Cardiac muscle cell (in vitro differentiated cells and primary cell): ENCODE data around the gene RREB1. TPM values are rescaled to one million over a fixed set of nuclear protein-coding genes. Genes with fewer than 3 reads are reported as not detected.

ENCODE experiments used
- DNase-seq, 2 donors: peaks; one replicate each; pipeline versions ENCODE4 v3.0.0 to v3.0.0-alpha.2; 2010 to 2017; ENCODE audit warnings: low read depth in 1 of 2, low spot score in 1 of 2
- H3K27ac ChIP-seq: fragments of 200-600 bp; sonication (generic); 2 replicates; pipeline ENCODE4 v1.5.1; 2016
- H3K27me3 ChIP-seq: fragments of 200-600 bp; sonication (generic); 2 replicates; pipeline ENCODE4 v1.6.0; 2016; ENCODE audit warnings: control low read depth
- H3K36me3 ChIP-seq: fragments of 200-600 bp; sonication (generic); 2 replicates; pipeline ENCODE4 v1.5.1; 2016; ENCODE audit warnings: control low read depth
- H3K4me1 ChIP-seq: fragments of 200-600 bp; sonication (generic); 2 replicates; pipeline ENCODE4 v1.8.1; 2017; ENCODE audit warnings: low read depth, mild to moderate bottlenecking, mixed run types
- H3K4me3 ChIP-seq: fragments of 200-600 bp; sonication (generic); 2 replicates; pipeline ENCODE4 v1.5.1; 2016; ENCODE audit warnings: mild to moderate bottlenecking
- H3K9me3 ChIP-seq: fragments of 200-600 bp; sonication (generic); 2 replicates; pipeline ENCODE4 v1.5.1; 2017; ENCODE audit warnings: low read depth, mild to moderate bottlenecking, control low read depth
- polyA plus RNA-seq: library from polyadenylated mRNA; unstranded; fragments of >200 nt; fragmentation: Nextera tagmentation; extraction: Ambion mirVana; gene quantifications from 2 replicates; pipeline ENCODE4 v1.2.1, GENCODE V29; 2016
- total RNA-seq: library from RNA; depleted of rRNA; stranded (reverse); fragments of >200 nt; gene quantifications from 2 replicates; pipeline ENCODE4 v1.2.3, GENCODE V29; 2016
- TF ChIP-seq, protein P1 (sequence below): IDR thresholded peaks from 2 replicates; pipeline ENCODE4 v1.5.1; 2012; ENCODE audit warnings: low read depth, mild to moderate bottlenecking, low read length

Gene RREB1
- total and polyA plus RNA-seq, 2 experiments from 2014 or later, result 15.4 to 55.3 TPM

DNA sequence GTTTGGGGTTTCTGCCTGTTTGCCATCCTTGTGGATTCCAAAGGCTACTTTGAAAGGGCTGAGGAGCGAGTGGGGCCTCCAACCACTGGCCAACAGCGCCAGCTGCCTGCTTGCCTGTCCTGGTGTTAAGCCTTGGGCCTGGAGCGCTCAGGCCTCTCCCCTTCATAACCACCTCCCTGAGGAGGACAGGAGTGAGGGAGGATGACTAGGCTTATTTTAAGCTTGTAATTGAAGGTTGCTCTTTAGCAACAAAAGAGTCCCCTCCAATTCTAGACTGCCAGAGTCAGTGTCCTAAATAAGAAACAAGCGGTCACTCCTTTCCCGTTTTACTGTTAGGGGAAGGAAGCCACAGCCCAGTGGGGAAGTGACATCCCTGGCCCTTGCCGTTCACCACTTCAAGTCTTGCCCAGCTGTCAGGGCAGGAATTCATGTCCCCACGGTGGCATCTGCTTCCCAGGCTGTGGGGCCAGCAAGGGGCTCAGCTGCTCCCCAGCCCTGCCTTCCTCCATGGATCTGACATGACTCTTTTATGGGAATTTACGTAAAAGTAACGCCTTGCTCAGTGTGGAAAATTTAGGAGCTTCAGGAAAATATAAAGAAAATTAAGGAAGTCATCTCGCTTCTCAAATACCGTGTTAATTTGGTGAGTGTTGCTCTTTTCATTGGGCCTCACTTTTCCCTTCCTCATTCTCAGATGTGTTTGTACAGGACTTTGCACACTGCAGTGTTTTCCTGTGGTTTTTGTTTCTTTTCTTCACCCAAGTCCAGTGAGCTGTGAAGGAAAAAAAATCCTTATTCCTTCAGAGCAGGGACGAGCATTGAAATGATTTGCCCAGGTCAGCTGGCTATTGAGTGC is 147.4 kb downstream of the RREB1 start:
- H3K9me3 ChIP-seq, result no peaks in the 10 kb centered on the region
- no peak overlapping the region for H3K4me3 ChIP-seq
- TF ChIP-seq, protein P1, sequence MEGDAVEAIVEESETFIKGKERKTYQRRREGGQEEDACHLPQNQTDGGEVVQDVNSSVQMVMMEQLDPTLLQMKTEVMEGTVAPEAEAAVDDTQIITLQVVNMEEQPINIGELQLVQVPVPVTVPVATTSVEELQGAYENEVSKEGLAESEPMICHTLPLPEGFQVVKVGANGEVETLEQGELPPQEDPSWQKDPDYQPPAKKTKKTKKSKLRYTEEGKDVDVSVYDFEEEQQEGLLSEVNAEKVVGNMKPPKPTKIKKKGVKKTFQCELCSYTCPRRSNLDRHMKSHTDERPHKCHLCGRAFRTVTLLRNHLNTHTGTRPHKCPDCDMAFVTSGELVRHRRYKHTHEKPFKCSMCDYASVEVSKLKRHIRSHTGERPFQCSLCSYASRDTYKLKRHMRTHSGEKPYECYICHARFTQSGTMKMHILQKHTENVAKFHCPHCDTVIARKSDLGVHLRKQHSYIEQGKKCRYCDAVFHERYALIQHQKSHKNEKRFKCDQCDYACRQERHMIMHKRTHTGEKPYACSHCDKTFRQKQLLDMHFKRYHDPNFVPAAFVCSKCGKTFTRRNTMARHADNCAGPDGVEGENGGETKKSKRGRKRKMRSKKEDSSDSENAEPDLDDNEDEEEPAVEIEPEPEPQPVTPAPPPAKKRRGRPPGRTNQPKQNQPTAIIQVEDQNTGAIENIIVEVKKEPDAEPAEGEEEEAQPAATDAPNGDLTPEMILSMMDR, result no peak
- H3K27ac ChIP-seq, result peak overlapping the region; percentile 21
- peaks cover under 1% of the 10 kb centered on the region for H3K4me1 ChIP-seq
- no peak for DNase-seq
- H3K27me3 ChIP-seq, result no peaks in the 10 kb centered on the region
- H3K36me3 ChIP-seq, result no peaks in the 10 kb centered on the region

DNA sequence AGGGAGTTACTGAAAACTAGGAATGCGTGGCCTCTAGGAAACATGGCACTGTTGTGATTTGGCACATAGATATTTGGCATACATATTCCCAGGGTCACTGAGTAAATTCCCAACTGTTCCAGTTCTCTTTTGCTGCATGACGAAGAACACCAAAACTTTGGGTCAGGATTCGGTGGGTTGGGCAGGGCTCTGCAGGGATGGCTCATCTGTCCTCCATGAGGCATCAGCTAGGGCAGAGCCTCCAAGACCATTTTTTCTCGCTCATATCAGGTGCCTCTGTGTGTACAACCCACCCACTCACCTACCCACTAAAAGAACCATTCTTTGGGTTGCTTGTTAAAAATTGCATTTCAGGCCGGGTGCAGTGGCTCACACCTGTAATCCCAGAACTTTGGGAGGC is 148.2 kb downstream of the RREB1 start:
- H3K9me3 ChIP-seq, result no peaks in the 10 kb centered on the region
- no peaks in the 10 kb centered on the region for H3K36me3 ChIP-seq
- H3K27ac ChIP-seq, result no peak overlapping the region
- H3K4me1 ChIP-seq, result peaks cover 7% of the 10 kb centered on the region
- H3K4me3 ChIP-seq, result no peak overlapping the region
- DNase-seq, result no peak
- TF ChIP-seq, protein P1, result no peak
- H3K27me3 ChIP-seq, result no peaks in the 10 kb centered on the region

DNA sequence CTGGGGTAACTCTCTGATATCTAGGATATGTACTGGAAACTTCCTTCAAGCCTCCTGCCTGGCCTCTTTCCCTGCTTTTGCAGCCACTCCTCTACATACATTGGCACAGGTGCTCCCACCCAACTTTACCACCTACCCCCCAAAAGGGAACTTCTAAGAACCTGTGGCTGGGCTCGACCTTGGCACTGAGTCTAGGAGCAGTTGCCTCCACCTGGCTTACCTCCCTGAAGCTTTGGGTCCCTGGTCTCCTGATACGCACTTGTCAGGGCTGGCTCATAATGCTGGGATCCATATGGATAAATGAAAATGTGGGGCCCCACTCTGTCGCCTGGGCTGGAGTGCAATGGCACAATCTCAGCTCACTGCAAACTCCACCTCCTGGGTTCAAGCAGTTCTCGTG is 149.0 kb downstream of the RREB1 start:
- Histone ChIP-seq H3K36me3 (no peaks in the 10 kb centered on the region), H3K4me3 (no peak overlapping the region), H3K27ac (no peak overlapping the region), H3K9me3 (no peaks in the 10 kb centered on the region), H3K4me1 (peaks cover 8% of the 10 kb centered on the region), H3K27me3 (no peaks in the 10 kb centered on the region)
- TF ChIP-seq, protein P1, result no peak
- DNase-seq, result no peak

DNA sequence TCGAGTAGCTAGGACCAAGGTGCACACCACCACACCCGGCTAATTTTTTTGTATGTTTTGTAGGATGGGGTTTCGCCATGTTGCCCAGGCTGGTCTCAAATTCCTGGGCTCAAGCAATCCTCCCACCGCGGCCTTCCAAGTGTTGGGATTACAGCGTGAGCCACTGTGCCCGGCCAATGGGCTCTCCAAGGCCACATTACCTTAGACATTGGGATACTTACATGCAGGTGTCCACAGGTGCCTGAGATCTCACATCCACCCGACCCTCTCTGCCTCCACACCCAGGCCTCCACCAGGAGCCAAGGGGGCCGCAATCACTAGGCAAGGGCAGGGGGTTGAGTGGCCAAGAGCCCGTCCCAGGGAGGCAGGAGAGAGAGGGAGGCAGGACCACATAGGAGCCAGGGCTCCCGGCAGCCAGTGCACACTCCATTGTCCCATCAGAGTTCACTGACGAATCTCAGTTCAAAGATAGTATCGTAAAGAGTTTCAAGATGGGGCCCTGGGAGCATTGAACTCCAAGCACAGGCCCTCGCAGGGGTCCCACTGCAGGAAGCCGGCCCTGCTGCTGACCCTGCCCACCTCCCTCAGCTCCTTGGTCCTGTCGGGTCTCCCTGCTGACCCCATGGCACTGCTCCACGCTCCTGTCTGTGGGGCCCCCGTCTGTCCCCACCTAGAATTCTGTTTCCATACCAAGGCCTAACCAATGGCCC is 149.9 kb downstream of the RREB1 start:
- no peak overlapping the region for H3K27ac ChIP-seq
- no peaks in the 10 kb centered on the region for H3K27me3 ChIP-seq
- H3K4me1 ChIP-seq, result peaks cover 8% of the 10 kb centered on the region
- TF ChIP-seq, protein P1, result no peak
- H3K4me3 ChIP-seq, result no peak overlapping the region
- H3K36me3 ChIP-seq, result no peaks in the 10 kb centered on the region
- DNase-seq, result no peak
- H3K9me3 ChIP-seq, result no peaks in the 10 kb centered on the region

DNA sequence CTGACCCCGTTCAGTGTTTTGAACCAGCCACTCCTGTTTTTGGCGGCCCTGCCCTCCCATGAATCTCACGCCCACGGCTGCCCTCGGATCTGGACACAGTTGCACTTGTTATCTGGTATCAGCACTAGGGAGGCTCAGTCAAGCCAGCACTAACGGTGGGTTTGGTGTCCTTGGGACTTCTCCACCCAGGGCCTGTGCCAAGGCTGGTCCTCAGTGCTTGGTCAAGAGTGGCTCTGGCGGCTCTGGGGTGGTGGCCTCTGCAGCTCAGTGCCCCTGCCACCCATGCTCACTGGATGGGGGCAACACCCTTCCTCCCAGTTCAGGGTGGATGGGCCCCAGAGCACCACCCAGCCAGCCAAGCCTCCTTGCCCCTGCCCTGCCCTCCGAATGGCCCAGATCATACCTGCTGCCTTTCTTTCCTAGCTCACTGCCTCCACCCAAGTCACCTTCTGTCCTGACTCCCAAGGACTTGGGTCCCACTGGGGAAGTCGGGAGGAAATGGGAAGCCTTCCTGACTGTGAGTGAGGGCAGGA is 150.5 kb downstream of the RREB1 start:
- TF ChIP-seq, protein P1, result no peak
- H3K4me3 ChIP-seq, result no peak overlapping the region
- H3K27me3 ChIP-seq, result no peaks in the 10 kb centered on the region
- no peak overlapping the region for H3K27ac ChIP-seq
- no peaks in the 10 kb centered on the region for H3K9me3 ChIP-seq
- no peak for DNase-seq
- H3K36me3 ChIP-seq, result no peaks in the 10 kb centered on the region
- peaks cover 8% of the 10 kb centered on the region for H3K4me1 ChIP-seq
